Keratinocyte (primary cell): ENCODE results near the gene SLC45A2.

Experiments
- EZH2 ChIP-seq: IDR thresholded peaks from one replicate; pipeline ENCODE4 v1.6.1; 2012; ENCODE audit warnings: inconsistent platforms, mild to moderate bottlenecking, low read length, moderate library complexity
- TF ChIP-seq, protein P1 (sequence below), 3 experiments: IDR thresholded peaks in 1 of 3; conservative IDR thresholded peaks in 1 of 3; optimal IDR thresholded peaks in 1 of 3; 2 replicates in 2 of 3; 3 replicates in 1 of 3; pipeline versions ENCODE3 to v1.5.1; 2011; ENCODE audit warnings: low read length in 3 of 3, mild to moderate bottlenecking in 3 of 3, moderate library complexity in 2 of 3, control low read depth in 1 of 3, inconsistent platforms in 1 of 3; ENCODE audit not compliant: insufficient read depth in 2 of 3; ENCODE audit errors: extremely low read depth in 1 of 3

GRCh38 chr5:33927685-33928084 lies 56.8 kb downstream of the SLC45A2 start:
- TF ChIP-seq, protein P1, sequence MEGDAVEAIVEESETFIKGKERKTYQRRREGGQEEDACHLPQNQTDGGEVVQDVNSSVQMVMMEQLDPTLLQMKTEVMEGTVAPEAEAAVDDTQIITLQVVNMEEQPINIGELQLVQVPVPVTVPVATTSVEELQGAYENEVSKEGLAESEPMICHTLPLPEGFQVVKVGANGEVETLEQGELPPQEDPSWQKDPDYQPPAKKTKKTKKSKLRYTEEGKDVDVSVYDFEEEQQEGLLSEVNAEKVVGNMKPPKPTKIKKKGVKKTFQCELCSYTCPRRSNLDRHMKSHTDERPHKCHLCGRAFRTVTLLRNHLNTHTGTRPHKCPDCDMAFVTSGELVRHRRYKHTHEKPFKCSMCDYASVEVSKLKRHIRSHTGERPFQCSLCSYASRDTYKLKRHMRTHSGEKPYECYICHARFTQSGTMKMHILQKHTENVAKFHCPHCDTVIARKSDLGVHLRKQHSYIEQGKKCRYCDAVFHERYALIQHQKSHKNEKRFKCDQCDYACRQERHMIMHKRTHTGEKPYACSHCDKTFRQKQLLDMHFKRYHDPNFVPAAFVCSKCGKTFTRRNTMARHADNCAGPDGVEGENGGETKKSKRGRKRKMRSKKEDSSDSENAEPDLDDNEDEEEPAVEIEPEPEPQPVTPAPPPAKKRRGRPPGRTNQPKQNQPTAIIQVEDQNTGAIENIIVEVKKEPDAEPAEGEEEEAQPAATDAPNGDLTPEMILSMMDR (optimal IDR thresholded peaks at IDR 0.05 in 1 of 3, IDR thresholded peaks at IDR 0.05 in 1 of 3, conservative IDR thresholded peaks at IDR 0.05 in 1 of 3; ENCODE audit: extremely low read depth in 1 of 3, insufficient read depth in 2 of 3, low read length in 3 of 3), result no peak
- no peak for TF ChIP-seq EZH2
